BE2C (cell line): ENCODE data around the gene FOXD4L3.
"Not testable (repeated sequence)": the region's sequence is repeated elsewhere in the genome, so short reads cannot be mapped to it uniquely, and the experiment has no call there.

Experiments
- DNase-seq: peaks from one replicate; pipeline ENCODE4 v3.0.0-alpha.2; 2020
- H3K27me3 ChIP-seq: fragments of 250-450 bp; sonication (Bioruptor Pico); 2 replicates; pipeline ENCODE4 v1.5.1; 2020; ENCODE audit warnings: mild to moderate bottlenecking
- H3K36me3 ChIP-seq: fragments of 250-450 bp; sonication (Bioruptor Pico); 2 replicates; pipeline ENCODE4 v1.5.1; 2020; ENCODE audit warnings: mild to moderate bottlenecking
- H3K4me1 ChIP-seq: fragments of 250-450 bp; sonication (Bioruptor Pico); 2 replicates; pipeline ENCODE4 v1.5.1; 2020
- H3K4me3 ChIP-seq: 2 replicates; pipeline ENCODE4 v1.5.1; 2011; ENCODE audit warnings: low read depth, low read length
- H3K9me3 ChIP-seq: fragments of 250-450 bp; sonication (Bioruptor Pico); 2 replicates; pipeline ENCODE4 v1.5.1; 2020

The FOXD4L3 gene

GRCh38 chr9:68335935-68336334 is 33.3 kb downstream of the FOXD4L3 start:
- H3K4me3 ChIP-seq, H3K27me3 ChIP-seq, H3K4me1 ChIP-seq, DNase-seq, H3K36me3 ChIP-seq, H3K9me3 ChIP-seq: not testable (repeated sequence)

GRCh38 chr9:68336639-68337339 is 34.1 kb downstream of the FOXD4L3 start:
- H3K9me3 ChIP-seq, H3K36me3 ChIP-seq, H3K27me3 ChIP-seq, DNase-seq, H3K4me3 ChIP-seq, H3K4me1 ChIP-seq: not testable (repeated sequence)

GRCh38 chr9:68338000-68338399 is 35.3 kb downstream of the FOXD4L3 start:
- H3K27me3 ChIP-seq, H3K9me3 ChIP-seq, H3K4me1 ChIP-seq, H3K36me3 ChIP-seq, DNase-seq, H3K4me3 ChIP-seq: not testable (repeated sequence)

GRCh38 chr9:68342265-68343025 is 39.8 kb downstream of the FOXD4L3 start:
- not testable (repeated sequence) for H3K9me3 ChIP-seq, H3K4me1 ChIP-seq, H3K4me3 ChIP-seq, DNase-seq, H3K36me3 ChIP-seq, H3K27me3 ChIP-seq

GRCh38 chr9:68343242-68343641 is 40.6 kb downstream of the FOXD4L3 start:
- H3K4me3 ChIP-seq = not testable (repeated sequence)

GRCh38 chr9:68343992-68344391 is 41.3 kb downstream of the FOXD4L3 start:
- not testable (repeated sequence) for H3K27me3 ChIP-seq, H3K9me3 ChIP-seq, H3K36me3 ChIP-seq, H3K4me3 ChIP-seq, H3K4me1 ChIP-seq, DNase-seq

More at GRCh38 chr9:68343242-68343641, 40.6 kb downstream of the FOXD4L3 start:
- H3K36me3 ChIP-seq, H3K9me3 ChIP-seq, H3K4me1 ChIP-seq, DNase-seq, H3K27me3 ChIP-seq: not testable (repeated sequence)

GRCh38 chr9:68351689-68352088 is 49.0 kb downstream of the FOXD4L3 start:
- DNase-seq = not testable (repeated sequence)

More at GRCh38 chr9:68351689-68352088, 49.0 kb downstream of the FOXD4L3 start:
- H3K36me3 ChIP-seq, H3K4me3 ChIP-seq, H3K4me1 ChIP-seq, H3K27me3 ChIP-seq, H3K9me3 ChIP-seq: not testable (repeated sequence)
